ENCODE data around the gene R3HDM2.
A peak's percentile ranks its signal among the peaks of the same experiment; 100 is the strongest.

R3HDM2 gene

GRCh38 chr12:57213058-57213715 lies 217.7 kb downstream of the R3HDM2 start:
- peak; percentile 88 to 91 for DNase-seq

GRCh38 chr12:57212701-57213057 lies 218.2 kb downstream of the R3HDM2 start:
- DNase-seq = no peak

DNA sequence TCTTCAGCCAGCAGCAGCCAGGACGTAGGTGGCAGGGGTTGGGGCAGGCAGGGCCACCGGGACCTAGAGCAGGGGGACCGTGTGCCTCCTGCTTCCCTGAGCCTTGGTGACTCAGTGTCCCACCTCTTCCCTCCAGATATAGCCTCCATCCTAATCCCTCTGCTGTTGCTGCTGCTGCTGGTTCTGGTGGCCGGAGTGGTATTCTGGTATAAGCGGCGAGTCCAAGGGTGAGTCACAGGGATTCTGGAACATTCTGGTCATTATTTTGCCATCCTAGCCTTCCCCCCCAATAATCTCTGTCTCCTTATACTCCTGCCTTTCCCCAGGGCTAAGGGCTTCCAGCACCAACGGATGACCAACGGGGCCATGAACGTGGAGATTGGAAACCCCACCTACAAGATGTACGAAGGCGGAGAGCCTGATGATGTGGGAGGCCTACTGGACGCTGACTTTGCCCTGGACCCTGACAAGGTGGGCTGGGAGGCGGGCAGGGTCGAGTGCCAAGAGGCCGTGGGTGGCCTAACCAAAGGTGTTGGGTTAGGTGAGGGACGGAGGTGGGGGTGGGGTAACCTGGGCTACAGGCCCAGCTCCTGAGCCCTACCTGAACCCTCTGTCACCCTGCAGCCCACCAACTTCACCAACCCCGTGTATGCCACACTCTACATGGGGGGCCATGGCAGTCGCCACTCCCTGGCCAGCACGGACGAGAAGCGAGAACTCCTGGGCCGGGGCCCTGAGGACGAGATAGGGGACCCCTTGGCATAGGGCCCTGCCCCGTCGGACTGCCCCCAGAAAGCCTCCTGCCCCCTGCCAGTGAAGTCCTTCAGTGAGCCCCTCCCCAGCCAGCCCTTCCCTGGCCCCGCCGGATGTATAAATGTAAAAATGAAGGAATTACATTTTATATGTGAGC lies 218.8 kb downstream of the R3HDM2 start:
- DNase-seq = no peak

DNA sequence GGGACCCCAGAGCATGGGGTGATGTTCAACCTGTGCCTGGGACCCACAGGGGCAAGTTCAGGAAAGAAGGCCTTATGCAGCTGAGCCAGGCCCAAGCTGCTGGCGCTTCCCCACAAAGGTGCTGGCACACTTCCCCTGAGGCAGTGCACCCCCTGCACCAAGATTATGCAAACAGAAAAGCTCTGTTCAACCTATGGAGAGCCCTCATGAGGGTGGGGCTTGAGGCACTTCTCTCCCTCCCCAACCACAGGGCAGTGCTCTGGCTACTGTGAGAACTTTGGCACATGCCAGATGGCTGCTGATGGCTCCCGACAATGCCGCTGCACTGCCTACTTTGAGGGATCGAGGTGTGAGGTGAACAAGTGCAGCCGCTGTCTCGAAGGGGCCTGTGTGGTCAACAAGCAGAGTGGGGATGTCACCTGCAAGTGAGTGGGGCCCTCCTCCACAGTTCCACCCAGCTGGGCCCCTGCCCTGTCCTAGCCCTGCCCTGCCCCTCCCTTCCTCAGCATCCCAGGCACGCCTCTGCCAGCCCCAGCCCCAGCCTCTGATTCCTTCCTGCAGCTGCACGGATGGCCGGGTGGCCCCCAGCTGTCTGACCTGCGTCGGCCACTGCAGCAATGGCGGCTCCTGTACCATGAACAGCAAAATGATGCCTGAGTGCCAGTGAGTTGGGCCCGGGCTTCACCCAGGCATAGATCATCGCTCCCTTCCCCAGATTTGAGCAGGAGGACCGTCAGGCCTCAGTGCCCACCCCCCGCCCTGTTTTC lies 219.7 kb downstream of the R3HDM2 start:
- DNase-seq = no peak

DNA sequence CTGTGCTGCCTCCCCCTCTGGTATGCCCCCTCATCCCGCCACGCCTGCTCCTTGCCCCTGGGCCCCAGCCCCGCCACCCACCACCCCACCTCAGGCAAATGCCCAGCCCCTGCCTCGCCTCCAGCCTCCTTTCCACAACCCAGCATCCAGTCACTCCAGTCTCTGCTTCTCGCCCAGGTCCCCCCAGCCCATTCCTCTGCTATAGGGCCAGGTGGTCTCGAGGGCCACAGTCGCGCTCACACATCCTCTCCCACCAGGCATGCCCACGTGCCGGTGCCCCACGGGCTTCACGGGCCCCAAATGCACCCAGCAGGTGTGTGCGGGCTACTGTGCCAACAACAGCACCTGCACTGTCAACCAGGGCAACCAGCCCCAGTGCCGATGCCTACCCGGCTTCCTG lies 220.4 kb downstream of the R3HDM2 start:
- no peak for DNase-seq

- DNase-seq = no peak
These were observed 220.9 kb downstream of the R3HDM2 start for GRCh38 chr12:57209916-57210315.

GRCh38 chr12:57208631-57209282 lies 222.1 kb downstream of the R3HDM2 start:
- no peak for DNase-seq

DNA sequence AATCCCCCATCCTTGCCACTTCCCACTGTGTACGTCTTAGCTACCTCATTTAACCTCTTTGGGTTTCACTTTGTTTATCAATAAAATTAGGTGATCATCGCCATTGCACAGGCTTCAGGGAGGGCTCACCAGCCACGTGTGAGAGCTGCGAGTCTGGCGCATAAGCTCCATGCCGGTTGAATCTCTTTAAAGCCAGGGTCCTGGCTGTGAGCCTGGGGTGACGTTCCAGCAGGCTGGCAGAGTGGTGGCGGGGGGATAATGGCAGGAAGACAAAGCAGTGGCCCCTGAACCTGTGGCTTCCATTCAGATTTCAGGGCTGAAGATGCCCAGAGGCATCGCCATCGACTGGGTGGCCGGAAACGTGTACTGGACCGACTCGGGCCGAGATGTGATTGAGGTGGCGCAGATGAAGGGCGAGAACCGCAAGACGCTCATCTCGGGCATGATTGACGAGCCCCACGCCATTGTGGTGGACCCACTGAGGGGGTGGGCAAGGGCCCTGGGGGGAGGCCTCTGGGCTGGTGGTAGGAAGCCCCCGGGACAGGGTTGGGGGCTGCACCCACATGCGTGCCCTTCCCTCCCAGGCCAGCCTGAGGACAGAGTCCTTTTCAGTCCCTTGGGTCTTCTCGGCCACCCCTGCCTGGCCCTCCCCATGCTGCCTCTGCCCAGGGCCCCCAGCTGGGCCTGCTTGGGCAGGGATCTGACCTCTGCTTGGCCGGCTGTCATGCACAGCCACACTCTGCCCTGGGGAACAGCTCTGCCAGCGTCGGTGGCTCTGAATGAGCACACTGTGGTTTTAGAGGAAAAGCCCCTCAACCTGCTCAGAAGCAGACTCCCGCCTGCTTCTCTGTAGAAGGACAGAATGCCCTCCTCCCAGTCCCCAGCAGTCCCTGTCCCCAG lies 222.9 kb downstream of the R3HDM2 start:
- DNase-seq = no peak

DNA sequence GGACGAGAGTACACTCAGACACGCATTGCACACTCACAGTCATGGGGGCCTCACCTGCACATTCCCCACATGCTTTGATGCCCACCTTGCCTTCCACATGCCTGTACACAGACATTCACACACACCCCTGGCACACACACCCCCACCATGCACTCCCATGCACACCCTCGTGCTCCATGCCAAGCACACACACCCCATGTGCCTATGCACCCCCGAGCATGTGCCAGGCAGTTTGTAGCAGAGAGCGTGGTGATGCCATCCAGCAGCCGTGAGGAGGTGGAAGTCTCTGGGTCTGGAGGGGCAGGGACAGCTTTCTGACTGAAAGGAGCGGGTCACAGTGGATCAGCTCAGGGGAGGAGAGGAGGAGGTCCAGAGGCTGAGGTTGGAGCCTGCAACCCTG lies 224.9 kb downstream of the R3HDM2 start:
- no peak for DNase-seq

DNA sequence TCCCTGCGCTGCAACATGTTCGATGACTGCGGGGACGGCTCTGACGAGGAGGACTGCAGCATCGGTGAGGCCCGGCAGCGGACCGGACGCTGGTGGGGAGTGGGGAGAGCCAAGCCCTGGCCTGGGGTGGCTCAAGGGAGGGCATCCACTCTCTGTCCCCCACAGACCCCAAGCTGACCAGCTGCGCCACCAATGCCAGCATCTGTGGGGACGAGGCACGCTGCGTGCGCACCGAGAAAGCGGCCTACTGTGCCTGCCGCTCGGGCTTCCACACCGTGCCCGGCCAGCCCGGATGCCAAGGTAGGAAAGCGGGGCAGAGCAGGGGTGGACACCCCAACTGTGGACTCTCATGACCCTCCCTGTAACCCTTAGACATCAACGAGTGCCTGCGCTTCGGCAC lies 225.7 kb downstream of the R3HDM2 start:
- no peak for DNase-seq

DNA sequence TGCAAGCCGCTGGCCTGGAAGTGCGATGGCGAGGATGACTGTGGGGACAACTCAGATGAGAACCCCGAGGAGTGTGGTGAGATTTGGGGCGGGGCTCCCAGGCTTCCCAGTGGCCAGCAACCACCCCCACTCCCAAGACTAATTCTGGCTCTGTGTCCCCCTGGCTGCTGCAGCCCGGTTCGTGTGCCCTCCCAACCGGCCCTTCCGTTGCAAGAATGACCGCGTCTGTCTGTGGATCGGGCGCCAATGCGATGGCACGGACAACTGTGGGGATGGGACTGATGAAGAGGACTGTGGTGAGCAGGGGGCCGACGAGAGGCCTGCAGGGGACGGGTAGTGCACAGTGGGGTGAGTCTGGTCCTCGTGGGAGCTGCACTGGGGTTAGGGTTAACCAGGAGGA lies 226.4 kb downstream of the R3HDM2 start:
- DNase-seq = no peak

DNA sequence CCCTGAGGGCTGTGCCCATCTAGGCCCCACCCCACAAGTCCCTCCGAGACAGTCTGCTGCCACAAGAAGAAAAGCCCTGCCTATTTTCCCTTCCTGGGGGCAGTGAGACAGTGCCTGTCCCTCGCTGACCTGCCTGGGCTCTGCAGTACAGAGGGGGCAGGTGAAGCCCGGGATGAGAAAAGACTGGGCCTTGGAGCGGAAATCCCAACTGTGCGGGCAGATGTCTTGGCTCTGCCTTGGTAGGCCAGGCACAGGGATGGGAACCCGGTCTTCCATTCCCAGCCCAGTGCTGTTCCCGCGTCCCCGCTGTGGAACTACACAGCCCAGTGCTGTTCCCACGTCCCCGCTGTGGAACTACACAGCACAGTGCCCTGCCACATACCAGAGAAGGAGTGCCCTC lies 227.1 kb downstream of the R3HDM2 start:
- DNase-seq = no peak

Data from activated T-cell treated with anti-CD3 and anti-CD28 coated beads, Interleukin-2, amount 50 U/mL, for 48 hours (primary cell).